ENCODE measurements around the gene DAAM1.

Gene DAAM1

DNA sequence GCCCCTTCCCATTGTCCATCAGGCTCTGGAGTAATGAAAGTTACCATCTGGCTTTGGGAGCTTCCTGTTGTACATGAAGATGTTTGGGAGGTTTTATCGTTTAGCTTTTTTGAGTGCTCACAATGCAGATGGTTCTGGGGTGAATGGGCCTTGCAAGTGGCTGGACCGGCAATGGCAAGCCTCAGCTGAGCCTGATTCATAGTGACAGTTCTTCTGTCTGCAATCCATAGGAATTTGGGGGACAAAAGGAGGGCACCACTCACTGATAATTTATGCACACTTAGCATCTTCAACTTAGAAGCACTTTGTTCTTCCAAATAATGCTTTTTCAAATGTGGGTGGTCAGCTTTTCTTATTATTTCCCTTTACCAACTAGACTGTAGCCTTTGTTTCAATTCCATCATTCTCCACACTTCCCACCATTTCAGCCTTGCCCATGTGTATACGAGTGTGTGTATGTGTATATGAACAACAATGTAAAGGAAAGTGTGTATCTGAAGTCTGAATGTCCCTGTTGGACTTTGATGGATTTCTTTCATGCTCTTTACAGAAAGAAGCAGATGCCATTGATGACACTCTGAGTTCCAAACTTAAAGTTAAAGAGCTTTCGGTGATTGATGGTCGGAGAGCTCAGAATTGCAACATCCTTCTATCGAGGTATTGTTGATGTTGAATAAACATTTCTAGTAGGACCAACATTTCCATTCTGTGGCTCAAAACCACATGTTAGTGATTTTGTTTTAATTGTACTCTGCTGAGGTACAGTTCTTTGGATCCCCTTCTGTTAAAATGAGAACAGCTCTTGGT lies 151.3 kb downstream of the DAAM1 start:
- DNase-seq (ENCODE audit: insufficient read length, low spot score) (no peak), FAIRE-seq (no peak)

DNA sequence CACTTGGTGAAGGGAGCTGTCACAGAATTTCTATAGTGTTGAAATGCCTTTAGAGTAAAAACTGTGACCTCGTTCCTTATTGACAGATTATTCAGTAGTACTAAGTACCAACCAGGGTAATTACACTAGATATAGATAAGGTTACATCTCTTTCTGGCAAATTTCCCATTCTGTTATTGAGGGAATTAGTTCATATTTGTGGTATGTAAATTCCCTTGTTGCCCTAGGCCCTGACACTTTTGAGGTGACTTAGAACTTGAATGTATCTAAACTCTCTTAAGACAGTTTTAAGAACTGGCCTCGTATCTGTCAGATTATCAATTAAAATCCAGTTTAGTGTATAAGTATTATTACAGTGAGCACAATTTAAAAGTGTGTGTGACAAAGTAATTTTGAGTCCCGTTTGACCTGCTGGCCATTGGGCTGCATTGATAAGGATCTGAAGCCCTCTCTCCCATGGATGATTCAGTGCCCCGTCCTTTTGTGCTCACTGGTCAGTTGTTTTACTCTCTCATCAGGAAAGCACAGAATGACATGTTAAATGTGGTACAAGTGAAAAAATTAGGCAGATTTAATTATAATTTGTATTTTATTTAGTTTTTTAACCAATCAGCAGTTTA lies 153.5 kb downstream of the DAAM1 start:
- TF ChIP-seq, protein P1, sequence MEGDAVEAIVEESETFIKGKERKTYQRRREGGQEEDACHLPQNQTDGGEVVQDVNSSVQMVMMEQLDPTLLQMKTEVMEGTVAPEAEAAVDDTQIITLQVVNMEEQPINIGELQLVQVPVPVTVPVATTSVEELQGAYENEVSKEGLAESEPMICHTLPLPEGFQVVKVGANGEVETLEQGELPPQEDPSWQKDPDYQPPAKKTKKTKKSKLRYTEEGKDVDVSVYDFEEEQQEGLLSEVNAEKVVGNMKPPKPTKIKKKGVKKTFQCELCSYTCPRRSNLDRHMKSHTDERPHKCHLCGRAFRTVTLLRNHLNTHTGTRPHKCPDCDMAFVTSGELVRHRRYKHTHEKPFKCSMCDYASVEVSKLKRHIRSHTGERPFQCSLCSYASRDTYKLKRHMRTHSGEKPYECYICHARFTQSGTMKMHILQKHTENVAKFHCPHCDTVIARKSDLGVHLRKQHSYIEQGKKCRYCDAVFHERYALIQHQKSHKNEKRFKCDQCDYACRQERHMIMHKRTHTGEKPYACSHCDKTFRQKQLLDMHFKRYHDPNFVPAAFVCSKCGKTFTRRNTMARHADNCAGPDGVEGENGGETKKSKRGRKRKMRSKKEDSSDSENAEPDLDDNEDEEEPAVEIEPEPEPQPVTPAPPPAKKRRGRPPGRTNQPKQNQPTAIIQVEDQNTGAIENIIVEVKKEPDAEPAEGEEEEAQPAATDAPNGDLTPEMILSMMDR (IDR thresholded peaks at IDR 0.05; ENCODE audit: insufficient read depth, missing control alignments): no peak
- DNase-seq (ENCODE audit: insufficient read length, low spot score) (no peak), FAIRE-seq (no peak)

More for the DNA sequence above, 151.3 kb downstream of the DAAM1 start:
- TF ChIP-seq, protein P1 (IDR thresholded peaks at IDR 0.05; ENCODE audit: insufficient read depth, missing control alignments): no peak

GRCh38 chr14:59342516-59343484 lies 154.3 kb downstream of the DAAM1 start:
- FAIRE-seq (no peak), DNase-seq (ENCODE audit: insufficient read length, low spot score) (no peak)
- TF ChIP-seq, protein P1 (IDR thresholded peaks at IDR 0.05; ENCODE audit: insufficient read depth, missing control alignments): no peak

DNA sequence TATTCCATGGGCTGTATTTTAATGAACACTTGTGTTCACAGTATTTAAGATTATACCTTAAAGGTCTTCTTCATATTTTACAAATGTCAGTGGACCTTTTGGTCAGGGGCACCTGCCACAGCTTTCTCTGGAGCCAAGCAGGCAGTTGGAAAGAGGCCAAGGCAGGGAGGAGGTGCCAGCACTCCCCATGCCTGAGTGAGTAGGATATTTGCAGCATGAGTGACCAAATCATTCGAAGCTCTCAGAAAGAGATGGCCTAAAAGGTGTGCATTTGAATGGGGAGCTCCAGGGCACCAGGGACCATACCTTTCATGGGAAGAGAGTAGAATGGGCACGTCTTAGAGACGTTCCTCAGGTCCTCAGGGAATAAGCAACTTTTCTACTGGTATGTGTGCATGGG lies 155.1 kb downstream of the DAAM1 start:
- TF ChIP-seq, protein P1 (IDR thresholded peaks at IDR 0.05; ENCODE audit: insufficient read depth, missing control alignments): no peak
- DNase-seq (ENCODE audit: insufficient read length, low spot score) (no peak), FAIRE-seq (no peak)

GRCh38 chr14:59344016-59344415 lies 155.5 kb downstream of the DAAM1 start:
- FAIRE-seq: no peak
- DNase-seq (ENCODE audit: insufficient read length, low spot score): no peak
- TF ChIP-seq, protein P1 (IDR thresholded peaks at IDR 0.05; ENCODE audit: insufficient read depth, missing control alignments): no peak

DNA sequence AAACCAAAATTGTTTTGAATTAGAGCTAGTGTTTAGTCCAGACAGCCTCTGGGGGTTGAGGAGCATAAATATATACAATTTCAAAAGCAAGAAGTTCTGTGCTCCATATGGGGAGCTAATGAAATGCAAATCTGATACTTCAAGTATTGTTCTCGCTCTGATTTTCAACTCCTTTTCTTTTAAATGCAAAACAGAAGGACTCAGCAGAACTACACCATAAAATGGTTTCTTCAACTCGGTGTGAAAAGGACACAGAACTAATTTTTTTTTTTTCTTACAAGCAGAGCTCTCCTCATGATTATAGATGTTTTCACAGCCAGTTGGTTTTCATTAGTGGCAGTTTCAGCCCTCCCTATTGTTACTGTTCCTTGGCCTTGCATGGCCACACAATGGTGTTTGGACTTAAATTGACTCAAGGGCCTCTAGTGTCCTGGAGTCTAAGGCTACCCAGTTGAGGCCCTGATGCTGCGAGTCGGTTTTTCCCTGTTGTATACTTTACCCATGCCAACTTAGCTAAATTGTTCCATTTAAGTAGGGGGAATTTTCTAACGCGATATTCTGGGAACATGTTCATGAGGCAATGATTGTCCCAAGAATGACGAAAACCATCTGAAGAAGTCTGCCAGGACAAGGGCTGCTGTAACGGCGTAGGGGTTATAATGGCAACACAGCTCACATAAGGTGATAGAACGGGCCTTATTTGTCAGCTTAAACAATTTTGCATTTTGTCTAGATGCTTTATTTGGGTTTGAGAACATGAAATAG lies 156.4 kb downstream of the DAAM1 start:
- TF ChIP-seq, protein P1 (IDR thresholded peaks at IDR 0.05; ENCODE audit: insufficient read depth, missing control alignments): no peak
- FAIRE-seq: no peak

More for the DNA sequence above, 156.4 kb downstream of the DAAM1 start:
- DNase-seq (ENCODE audit: insufficient read length, low spot score): no peak

Data from D721Med (cell line).